ENCODE data around the gene TIGIT.

The TIGIT gene

GRCh38 chr3:114350271-114350670 is 56.4 kb downstream of the TIGIT start:
- Mint-ChIP-seq H3K27me3 (no peaks in the 10 kb centered on the region), H3K4me3 (no peak overlapping the region), H3K4me1 (ENCODE audit: low read depth) (no peaks in the 10 kb centered on the region), H3K36me3 (ENCODE audit: low read depth) (peaks cover 20% of the 10 kb centered on the region), H3K9me3 (peaks cover 16% of the 10 kb centered on the region), H3K27ac (no peak overlapping the region)
- intact Hi-C loops (cut with micrococcal nuclease) = no loop called here

- intact Hi-C loops (cut with micrococcal nuclease) = no loop called here
- no peak overlapping the region for H3K4me3 Mint-ChIP-seq
- H3K27ac Mint-ChIP-seq = no peak overlapping the region
- H3K27me3 Mint-ChIP-seq = no peaks in the 10 kb centered on the region
- H3K4me1 Mint-ChIP-seq (ENCODE audit: low read depth) = no peaks in the 10 kb centered on the region
- peaks cover 20% of the 10 kb centered on the region for H3K36me3 Mint-ChIP-seq (ENCODE audit: low read depth)
- H3K9me3 Mint-ChIP-seq = peaks cover 16% of the 10 kb centered on the region
These were observed 56.9 kb downstream of the TIGIT start for GRCh38 chr3:114350690-114351089.

- no peaks in the 10 kb centered on the region for H3K4me1 Mint-ChIP-seq (ENCODE audit: low read depth)
- intact Hi-C loops (cut with micrococcal nuclease) = no loop called here
- H3K27ac Mint-ChIP-seq = no peak overlapping the region
- no peaks in the 10 kb centered on the region for H3K27me3 Mint-ChIP-seq
- peaks cover 20% of the 10 kb centered on the region for H3K36me3 Mint-ChIP-seq (ENCODE audit: low read depth)
- peaks cover 16% of the 10 kb centered on the region for H3K9me3 Mint-ChIP-seq
- no peak overlapping the region for H3K4me3 Mint-ChIP-seq
These were observed 57.4 kb downstream of the TIGIT start for GRCh38 chr3:114351123-114351821.

GRCh38 chr3:114351822-114352145 is 58.0 kb downstream of the TIGIT start:
- intact Hi-C loops (cut with micrococcal nuclease) = no loop called here
- H3K27me3 Mint-ChIP-seq = no peaks in the 10 kb centered on the region
- peaks cover 16% of the 10 kb centered on the region for H3K9me3 Mint-ChIP-seq
- peaks cover 20% of the 10 kb centered on the region for H3K36me3 Mint-ChIP-seq (ENCODE audit: low read depth)
- no peaks in the 10 kb centered on the region for H3K4me1 Mint-ChIP-seq (ENCODE audit: low read depth)
- no peak overlapping the region for H3K27ac Mint-ChIP-seq
- H3K4me3 Mint-ChIP-seq = no peak overlapping the region

- Mint-ChIP-seq H3K4me1 (ENCODE audit: low read depth) (no peaks in the 10 kb centered on the region), H3K27ac (no peak overlapping the region), H3K36me3 (ENCODE audit: low read depth) (peaks cover 12% of the 10 kb centered on the region), H3K9me3 (peaks cover 13% of the 10 kb centered on the region), H3K27me3 (no peaks in the 10 kb centered on the region), H3K4me3 (no peak overlapping the region)
- intact Hi-C loops (cut with micrococcal nuclease) = no loop called here
These were observed 61.8 kb downstream of the TIGIT start for GRCh38 chr3:114355653-114356052.

GRCh38 chr3:114356066-114356465 is 62.2 kb downstream of the TIGIT start:
- Mint-ChIP-seq H3K27ac (no peak overlapping the region), H3K4me1 (ENCODE audit: low read depth) (no peaks in the 10 kb centered on the region), H3K36me3 (ENCODE audit: low read depth) (peaks cover 7% of the 10 kb centered on the region), H3K27me3 (no peaks in the 10 kb centered on the region), H3K9me3 (peaks cover 9% of the 10 kb centered on the region), H3K4me3 (no peak overlapping the region)
- intact Hi-C loops (cut with micrococcal nuclease) = no loop called here

- Mint-ChIP-seq H3K36me3 (ENCODE audit: low read depth) (peaks cover 3% of the 10 kb centered on the region), H3K27ac (no peak overlapping the region), H3K9me3 (peaks cover 5% of the 10 kb centered on the region), H3K4me1 (ENCODE audit: low read depth) (no peaks in the 10 kb centered on the region), H3K4me3 (no peak overlapping the region), H3K27me3 (no peaks in the 10 kb centered on the region)
- intact Hi-C loops (cut with micrococcal nuclease) = no loop called here
These were observed 62.7 kb downstream of the TIGIT start for GRCh38 chr3:114356525-114356924.
